GM12874 (cell line): Measurements from ENCODE around the gene AKAP9.

ENCODE experiments used
- CTCF ChIP-seq: IDR thresholded peaks from 2 replicates; pipeline ENCODE4 v1.5.1; 2011; ENCODE audit warnings: low read depth, mild to moderate bottlenecking, control low read depth, low read length, moderate library complexity; ENCODE audit not compliant: insufficient read depth

AKAP9 gene

GRCh38 chr7:91949221-91950009 is 8.8 kb downstream of the AKAP9 start:
- no peak for TF ChIP-seq CTCF

GRCh38 chr7:91953618-91954017 is 13.0 kb downstream of the AKAP9 start:
- peak; percentile 24; the same call in 1 of the 2 replicates for TF ChIP-seq CTCF

GRCh38 chr7:91957232-91957631 is 16.6 kb downstream of the AKAP9 start:
- TF ChIP-seq CTCF, result no peak

GRCh38 chr7:91957823-91958222 is 17.2 kb downstream of the AKAP9 start:
- TF ChIP-seq CTCF, result no peak

GRCh38 chr7:91959023-91959422 is 18.4 kb downstream of the AKAP9 start:
- TF ChIP-seq CTCF, result no peak

GRCh38 chr7:91961816-91962215 is 21.2 kb downstream of the AKAP9 start:
- no peak for TF ChIP-seq CTCF

- no peak for TF ChIP-seq CTCF
Observed at GRCh38 chr7:91962419-91962818, 21.8 kb downstream of the AKAP9 start.
